ENCODE data around the gene AIDA. TPM values are rescaled to one million over a fixed set of nuclear protein-coding genes. Genes with fewer than 3 reads are reported as not detected.
A peak's percentile ranks its signal among the peaks of the same experiment; 100 is the strongest.

The AIDA gene
- 10 to 100 TPM; 60.7 to 64.5 TPM for total RNA-seq
- polyA plus RNA-seq: 10 to 100 TPM; 35.2 to 37.2 TPM

DNA sequence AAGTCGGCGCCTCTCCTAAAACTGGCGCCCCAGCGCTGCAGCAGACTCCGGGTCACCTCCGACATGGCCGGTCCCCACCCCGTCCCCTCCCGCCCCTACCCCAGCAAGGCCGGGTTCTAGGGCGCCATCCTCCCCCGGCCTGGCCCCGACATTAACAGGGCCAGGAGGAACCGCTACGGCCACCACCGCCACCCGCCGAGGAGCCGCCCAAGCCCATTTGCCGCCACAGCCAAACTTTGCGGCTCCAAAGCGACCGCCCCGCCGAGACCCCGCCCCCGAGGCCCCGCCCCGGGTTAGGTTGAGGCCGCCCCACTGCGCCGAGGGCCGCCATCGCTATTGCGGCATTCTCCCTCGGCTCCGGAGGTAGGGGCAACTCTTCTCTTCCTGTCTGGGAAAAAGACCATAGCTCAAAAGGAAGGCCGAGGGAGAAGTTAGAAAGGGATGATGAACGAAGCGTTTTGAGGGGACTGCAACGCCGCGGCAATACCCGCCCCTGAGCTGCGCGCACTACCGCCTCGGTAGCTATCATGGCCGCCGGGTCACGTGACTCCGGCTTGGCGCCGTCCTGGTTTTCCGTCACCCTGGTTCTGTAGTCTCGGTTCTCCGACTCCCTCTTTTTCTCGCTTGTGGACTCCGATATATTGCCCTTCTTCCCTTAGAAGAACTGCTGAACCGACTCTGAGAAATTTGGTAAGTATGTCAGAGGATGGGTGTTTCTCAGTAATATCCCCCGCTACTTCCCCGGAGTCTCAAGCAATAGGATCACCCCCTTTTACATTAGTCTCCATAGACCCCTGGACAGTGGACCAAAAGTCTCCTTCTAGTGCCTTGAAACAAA, at the start of gene AIDA, which contains the start of gene BROX:
Gene AIDA, minus strand, starts transcription at position 239 of the 838 bp plus-strand sequence. Its CDS starts 174 bp downstream, at position 65.
Gene BROX, plus strand, starts transcription at position 312 of the 838 bp plus-strand sequence. CDS start 3,136 bp downstream, outside the sequence.
- no peaks in the 10 kb centered on the region for H3K27me3 Mint-ChIP-seq
- H3K27me3 ChIP-seq (ENCODE audit: insufficient read depth, low read length): no peaks in the 10 kb centered on the region
- intact Hi-C loops (cut with micrococcal nuclease): loop anchor here (1.0 to 10.0 kb wide), 9 partner anchors 57 to 1720 kb away; partner anchors contain the start of genes DISP1, DUSP10 and TAF1A
- H3K4me3 Mint-ChIP-seq: peak within 1 kb of the TSS; percentile 94 to 100 (median 98)
- H3K4me3 ChIP-seq (ENCODE audit: low read length in 2 of 2): peak within 1 kb of the TSS; percentile 84 to 100
- DNase-seq: peak; percentile 93 to 98 (median 94)
- peaks cover 43% of the 10 kb centered on the region for H3K4me1 ChIP-seq (ENCODE audit: insufficient read depth, low read length)
- no peaks in the 10 kb centered on the region for H3K9me3 ChIP-seq (ENCODE audit: control insufficient read depth in 1 of 2, low read length in 2 of 2)
- H3K9me3 Mint-ChIP-seq: peaks cover 0 to 5% (median 0%) of the 10 kb centered on the region in 8 donors
- peak within 1 kb of the TSS; percentile 99 to 100 (median 100) for H3K27ac Mint-ChIP-seq
- H3K36me3 Mint-ChIP-seq: peaks cover 16 to 55% of the 10 kb centered on the region in 2 donors
- H3K4me1 Mint-ChIP-seq: peaks cover 30 to 74% (median 48%) of the 10 kb centered on the region in 4 donors
- ChIA-PET CTCF (ENCODE audit: partially characterized antibody) (interaction anchor here (0.7 to 2.4 kb wide), 7 partner anchors 14 to 421 kb away, joined by 3 to 11 read pairs (median 3); no protein-coding TSS in a partner anchor), POLR2A (ENCODE audit: partially characterized antibody) (interaction anchor here (0.7 to 4.1 kb wide), 33 partner anchors 8 to 1280 kb away, joined by 3 to 76 read pairs (median 6); partner anchors contain the start of genes DUSP10, FAM177B, MIA3 and TAF1A)
- H3K27ac ChIP-seq (ENCODE audit: low read depth, low read length): peak within 1 kb of the TSS; percentile 91
- H3K36me3 ChIP-seq (ENCODE audit: insufficient read depth, low read length): peaks cover 6% of the 10 kb centered on the region

DNA sequence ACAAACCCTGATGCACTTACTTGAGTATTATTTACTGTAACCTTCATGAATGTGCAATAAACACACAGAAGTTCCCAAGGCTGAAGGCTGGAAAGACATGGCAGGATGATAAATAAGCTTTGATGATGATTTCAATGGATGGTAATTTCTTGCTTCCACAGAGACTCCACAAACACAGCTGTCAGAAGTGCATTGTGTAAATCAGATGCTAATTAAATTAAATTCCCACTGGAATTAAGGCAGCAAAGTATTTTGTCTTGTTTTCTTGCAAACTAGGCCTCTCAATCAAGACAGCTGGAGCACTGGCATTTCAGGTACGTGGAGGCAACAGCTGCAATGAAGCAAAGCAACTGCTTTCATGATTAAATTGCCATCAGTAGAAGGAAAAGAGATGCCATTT, 48.8 kb upstream of the AIDA start:
- no peak overlapping the region for H3K4me3 Mint-ChIP-seq
- POLR2A ChIA-PET (ENCODE audit: partially characterized antibody): interaction anchor here (1.2 kb wide), 1 partner anchor 10 kb away, joined by 3 read pairs; no protein-coding TSS in a partner anchor

GRCh38 chr1:222759451-222760035, 47.3 kb upstream of the AIDA start:
- H3K27me3 Mint-ChIP-seq: peaks cover 14 to 26% of the 10 kb centered on the region in 2 donors
- H3K27me3 ChIP-seq (ENCODE audit: insufficient read depth, low read length): no peaks in the 10 kb centered on the region
- no peaks in the 10 kb centered on the region for H3K4me1 Mint-ChIP-seq
- H3K27ac Mint-ChIP-seq: no peak overlapping the region
- no peaks in the 10 kb centered on the region for H3K9me3 ChIP-seq (ENCODE audit: control insufficient read depth in 1 of 2, low read length in 2 of 2)
- no peaks in the 10 kb centered on the region for H3K4me1 ChIP-seq (ENCODE audit: insufficient read depth, low read length)
- CTCF ChIA-PET (ENCODE audit: partially characterized antibody): no interaction called here
- no peak overlapping the region for H3K4me3 Mint-ChIP-seq
- no peak overlapping the region for H3K27ac ChIP-seq (ENCODE audit: low read depth, low read length)
- no peak overlapping the region for H3K4me3 ChIP-seq (ENCODE audit: low read length in 2 of 2)
- POLR2A ChIA-PET (ENCODE audit: partially characterized antibody): interaction anchor here (0.6 kb wide), 1 partner anchor 1053 kb away, joined by 5 read pairs; no protein-coding TSS in a partner anchor
- no peaks in the 10 kb centered on the region for H3K36me3 ChIP-seq (ENCODE audit: insufficient read depth, low read length)
- intact Hi-C loops (cut with micrococcal nuclease): no loop called here
- peaks cover 0 to 8% of the 10 kb centered on the region in 2 donors for H3K36me3 Mint-ChIP-seq
- peaks cover 0 to 19% (median 8%) of the 10 kb centered on the region in 8 donors for H3K9me3 Mint-ChIP-seq
- no peak for DNase-seq

More for the DNA sequence above, 48.8 kb upstream of the AIDA start:
- H3K4me3 ChIP-seq (ENCODE audit: low read length in 2 of 2): no peak overlapping the region
- CTCF ChIA-PET (ENCODE audit: partially characterized antibody): no interaction called here
- Mint-ChIP-seq H3K36me3 (peaks cover 0 to 8% of the 10 kb centered on the region in 2 donors), H3K4me1 (no peaks in the 10 kb centered on the region), H3K27me3 (peaks cover 13 to 23% of the 10 kb centered on the region in 2 donors), H3K9me3 (peaks cover 0 to 19% (median 8%) of the 10 kb centered on the region in 8 donors), H3K27ac (no peak overlapping the region)
- no peaks in the 10 kb centered on the region for H3K27me3 ChIP-seq (ENCODE audit: insufficient read depth, low read length)
- H3K9me3 ChIP-seq (ENCODE audit: control insufficient read depth in 1 of 2, low read length in 2 of 2): no peaks in the 10 kb centered on the region
- no peak for DNase-seq
- H3K27ac ChIP-seq (ENCODE audit: low read depth, low read length): no peak overlapping the region
- intact Hi-C loops (cut with micrococcal nuclease): no loop called here
- H3K36me3 ChIP-seq (ENCODE audit: insufficient read depth, low read length): no peaks in the 10 kb centered on the region
- no peaks in the 10 kb centered on the region for H3K4me1 ChIP-seq (ENCODE audit: insufficient read depth, low read length)

GRCh38 chr1:222757646-222758268, 45.5 kb upstream of the AIDA start:
- no peak overlapping the region for H3K27ac Mint-ChIP-seq
- DNase-seq: no peak
- peaks cover 0 to 7% (median 2%) of the 10 kb centered on the region in 8 donors for H3K9me3 Mint-ChIP-seq
- H3K27me3 ChIP-seq (ENCODE audit: insufficient read depth, low read length): no peaks in the 10 kb centered on the region
- no peak overlapping the region for H3K4me3 Mint-ChIP-seq
- peaks cover 0 to 3% of the 10 kb centered on the region in 2 donors for H3K36me3 Mint-ChIP-seq
- H3K9me3 ChIP-seq (ENCODE audit: control insufficient read depth in 1 of 2, low read length in 2 of 2): no peaks in the 10 kb centered on the region
- H3K4me1 ChIP-seq (ENCODE audit: insufficient read depth, low read length): no peaks in the 10 kb centered on the region
- H3K36me3 ChIP-seq (ENCODE audit: insufficient read depth, low read length): no peaks in the 10 kb centered on the region
- no peaks in the 10 kb centered on the region for H3K4me1 Mint-ChIP-seq
- no peak overlapping the region for H3K27ac ChIP-seq (ENCODE audit: low read depth, low read length)
- ChIA-PET CTCF (ENCODE audit: partially characterized antibody) (interaction anchor here (1.7 kb wide), 1 partner anchor 366 kb away, joined by 3 read pairs; no protein-coding TSS in a partner anchor), POLR2A (ENCODE audit: partially characterized antibody) (no interaction called here)
- intact Hi-C loops (cut with micrococcal nuclease): no loop called here
- H3K4me3 ChIP-seq (ENCODE audit: low read length in 2 of 2): no peak overlapping the region
- H3K27me3 Mint-ChIP-seq: peaks cover 11 to 18% of the 10 kb centered on the region in 2 donors

DNA sequence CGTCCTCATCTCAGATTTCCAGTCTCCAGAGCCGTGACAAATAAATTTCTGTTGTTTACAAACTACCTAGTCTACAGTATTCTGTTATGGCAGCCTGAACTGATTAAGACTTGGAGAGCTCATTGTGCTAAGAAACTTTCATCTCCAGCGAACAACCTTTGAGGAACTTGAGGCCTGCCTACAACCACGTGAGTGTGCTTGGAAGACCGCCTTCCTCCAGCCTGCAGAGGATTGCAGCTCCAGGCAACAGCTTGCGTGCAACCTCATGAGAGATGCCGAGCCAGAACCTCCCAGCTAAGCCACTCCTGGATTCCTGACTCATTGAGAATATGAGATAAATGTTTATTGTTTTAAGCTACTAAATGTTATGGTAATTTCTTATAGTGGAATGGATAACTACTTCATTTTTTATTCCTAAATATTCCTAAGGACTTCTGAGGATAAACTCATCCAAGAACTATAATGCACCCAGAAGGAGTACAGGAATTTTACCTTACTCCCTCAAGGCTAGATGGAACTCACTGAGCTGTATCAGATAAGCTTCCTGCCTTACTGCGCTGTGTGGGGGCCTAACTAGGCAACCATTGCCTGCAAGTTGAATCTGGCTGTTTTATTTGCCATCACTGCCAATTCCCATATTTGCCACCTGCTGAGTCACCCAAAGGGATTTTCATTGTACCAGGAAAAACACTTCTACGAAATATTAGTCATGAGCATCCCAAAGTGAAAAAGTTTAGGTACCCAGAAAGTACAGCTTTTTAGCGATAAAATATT, 42.3 kb upstream of the AIDA start:
- CTCF ChIA-PET (ENCODE audit: partially characterized antibody): no interaction called here
- no peaks in the 10 kb centered on the region for H3K4me1 ChIP-seq (ENCODE audit: insufficient read depth, low read length)
- peaks cover 0 to 3% of the 10 kb centered on the region in 2 donors for H3K36me3 Mint-ChIP-seq

DNA sequence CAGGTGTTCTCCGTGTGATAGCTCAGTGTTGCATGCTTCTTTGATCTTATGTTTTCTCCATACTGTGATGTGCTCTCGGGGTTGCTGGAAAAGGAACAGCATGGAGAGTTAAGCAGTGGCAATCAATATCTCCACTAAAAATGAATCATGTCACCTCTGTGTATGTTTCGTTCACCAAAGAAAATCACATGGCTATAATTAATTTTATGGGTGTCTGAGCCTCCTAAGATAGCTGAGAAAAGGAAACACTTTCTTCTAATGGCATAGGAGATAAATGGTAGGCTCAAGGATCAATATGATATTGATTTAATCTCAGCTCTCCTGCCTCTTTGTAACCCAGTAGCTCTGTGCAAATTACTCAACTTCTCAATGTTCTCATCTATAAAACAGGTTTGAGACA, 39.0 kb upstream of the AIDA start:
- Histone ChIP-seq H3K4me1 (ENCODE audit: insufficient read depth, low read length) (no peaks in the 10 kb centered on the region), H3K27me3 (ENCODE audit: insufficient read depth, low read length) (no peaks in the 10 kb centered on the region), H3K27ac (ENCODE audit: low read depth, low read length) (no peak overlapping the region), H3K4me3 (ENCODE audit: low read length in 2 of 2) (no peak overlapping the region), H3K9me3 (ENCODE audit: control insufficient read depth in 1 of 2, low read length in 2 of 2) (no peaks in the 10 kb centered on the region), H3K36me3 (ENCODE audit: insufficient read depth, low read length) (no peaks in the 10 kb centered on the region)
- no peak for DNase-seq
- H3K36me3 Mint-ChIP-seq: no peaks in the 10 kb centered on the region
- H3K4me1 Mint-ChIP-seq: no peaks in the 10 kb centered on the region
- H3K4me3 Mint-ChIP-seq: no peak overlapping the region
- ChIA-PET CTCF (ENCODE audit: partially characterized antibody) (interaction anchor here (0.8 to 1.5 kb wide), 3 partner anchors 12 to 373 kb away, joined by 3 to 5 read pairs (median 5); partner anchors contain the start of gene FAM177B), POLR2A (ENCODE audit: partially characterized antibody) (interaction anchor here (0.7 kb wide), 1 partner anchor 10 kb away, joined by 3 read pairs; no protein-coding TSS in a partner anchor)
- peaks cover 12 to 13% of the 10 kb centered on the region in 2 donors for H3K27me3 Mint-ChIP-seq
- H3K27ac Mint-ChIP-seq: no peak overlapping the region
- peaks cover 0 to 2% (median 0%) of the 10 kb centered on the region in 8 donors for H3K9me3 Mint-ChIP-seq
- intact Hi-C loops (cut with micrococcal nuclease): no loop called here

More for the DNA sequence above, 42.3 kb upstream of the AIDA start:
- peak in 1 of 5 donors; percentile 17 for DNase-seq
- Mint-ChIP-seq H3K9me3 (peaks cover 0 to 2% (median 0%) of the 10 kb centered on the region in 8 donors), H3K4me1 (no peaks in the 10 kb centered on the region), H3K27ac (no peak overlapping the region), H3K27me3 (peaks cover 8 to 13% of the 10 kb centered on the region in 2 donors), H3K4me3 (no peak overlapping the region)
- Histone ChIP-seq H3K36me3 (ENCODE audit: insufficient read depth, low read length) (no peaks in the 10 kb centered on the region), H3K9me3 (ENCODE audit: control insufficient read depth in 1 of 2, low read length in 2 of 2) (no peaks in the 10 kb centered on the region), H3K4me3 (ENCODE audit: low read length in 2 of 2) (no peak overlapping the region), H3K27ac (ENCODE audit: low read depth, low read length) (no peak overlapping the region), H3K27me3 (ENCODE audit: insufficient read depth, low read length) (no peaks in the 10 kb centered on the region)
- POLR2A ChIA-PET (ENCODE audit: partially characterized antibody): no interaction called here
- intact Hi-C loops (cut with micrococcal nuclease): no loop called here
